ENCODE measurements around the gene MED10. TPM values are rescaled to one million over a fixed set of nuclear protein-coding genes. Genes with fewer than 3 reads are reported as not detected.
"Not testable (repeated sequence)": the region's sequence is repeated elsewhere in the genome, so short reads cannot be mapped to it uniquely, and the experiment has no call there.

MED10 gene
- polyA plus RNA-seq, 1 donor (not counting 4 experiments of a cell fraction or from before 2014, with no cell fraction given) = 38.8 TPM

- Histone ChIP-seq H3K4me1 (ENCODE audit: control insufficient read depth, extremely low read depth, insufficient read depth, low read length) (no peaks in the 10 kb centered on the region), H3K9me3 (ENCODE audit: control insufficient read depth, low read depth, low read length) (no peaks in the 10 kb centered on the region), H4K20me1 (ENCODE audit: control insufficient read depth, extremely low read depth, insufficient read depth, low read length) (no peaks in the 10 kb centered on the region), H3K4me2 (ENCODE audit: control insufficient read depth, extremely low read depth, insufficient read depth, low read depth, low read length) (no peak overlapping the region), H3K27ac (ENCODE audit: control insufficient read depth, insufficient read depth, low read length) (no peak overlapping the region), H3K4me3 (ENCODE audit: control insufficient read depth in 2 of 3, extremely low read depth in 1 of 3, insufficient read depth in 2 of 3, low read depth in 1 of 3, low read length in 3 of 3) (no peak overlapping the region), H2AFZ (ENCODE audit: control insufficient read depth, low read length) (no peak overlapping the region), H3K9me1 (ENCODE audit: control insufficient read depth, extremely low read depth, insufficient read depth, low read length) (no peaks in the 10 kb centered on the region), H3K9ac (ENCODE audit: control insufficient read depth, extremely low read depth, insufficient read depth, low read length) (no peak overlapping the region), H3K79me2 (ENCODE audit: control insufficient read depth, insufficient read depth, low read length) (no peaks in the 10 kb centered on the region), H3K36me3 (ENCODE audit: control insufficient read depth in 2 of 2, extremely low read depth in 1 of 2, insufficient read depth in 2 of 2, low read length in 2 of 2) (peaks cover 3 to 6% of the 10 kb centered on the region in 2 experiments), H3K27me3 (ENCODE audit: control insufficient read depth, extremely low read depth, insufficient read depth, low read length) (no peaks in the 10 kb centered on the region)
- FAIRE-seq = no peak
- dilution Hi-C loops (cut with MboI; ENCODE audit: extremely low pct_ligation_motif_present, low sequenced_read_pairs) = no loop called here
- TF ChIP-seq EZH2 (IDR thresholded peaks at IDR 0.05; ENCODE audit: low read length) = no peak
- no peak for TF ChIP-seq CTCF (optimal IDR thresholded peaks at IDR 0.05 in 1 of 3, IDR thresholded peaks at IDR 0.05 in 1 of 3, conservative IDR thresholded peaks at IDR 0.05 in 1 of 3; ENCODE audit: extremely low read depth in 1 of 3, insufficient read depth in 2 of 3, low read length in 3 of 3)
- no peak for DNase-seq (ENCODE audit: low read depth, low spot score)
Measured at GRCh38 chr5:6365977-6366590, 12.3 kb downstream of the MED10 start.

GRCh38 chr5:6365142-6365976, 13.0 kb downstream of the MED10 start:
- Histone ChIP-seq H4K20me1 (ENCODE audit: control insufficient read depth, extremely low read depth, insufficient read depth, low read length) (no peaks in the 10 kb centered on the region), H3K9me1 (ENCODE audit: control insufficient read depth, extremely low read depth, insufficient read depth, low read length) (no peaks in the 10 kb centered on the region), H3K9ac (ENCODE audit: control insufficient read depth, extremely low read depth, insufficient read depth, low read length) (no peak overlapping the region), H3K4me2 (ENCODE audit: control insufficient read depth, extremely low read depth, insufficient read depth, low read depth, low read length) (no peak overlapping the region), H3K4me3 (ENCODE audit: control insufficient read depth in 2 of 3, extremely low read depth in 1 of 3, insufficient read depth in 2 of 3, low read depth in 1 of 3, low read length in 3 of 3) (no peak overlapping the region), H3K4me1 (ENCODE audit: control insufficient read depth, extremely low read depth, insufficient read depth, low read length) (peaks cover 2% of the 10 kb centered on the region), H3K27ac (ENCODE audit: control insufficient read depth, insufficient read depth, low read length) (no peak overlapping the region), H3K27me3 (ENCODE audit: control insufficient read depth, extremely low read depth, insufficient read depth, low read length) (no peaks in the 10 kb centered on the region), H3K36me3 (ENCODE audit: control insufficient read depth in 2 of 2, extremely low read depth in 1 of 2, insufficient read depth in 2 of 2, low read length in 2 of 2) (peaks cover 0 to 3% of the 10 kb centered on the region in 2 experiments), H2AFZ (ENCODE audit: control insufficient read depth, low read length) (no peak overlapping the region), H3K79me2 (ENCODE audit: control insufficient read depth, insufficient read depth, low read length) (no peaks in the 10 kb centered on the region), H3K9me3 (ENCODE audit: control insufficient read depth, low read depth, low read length) (no peaks in the 10 kb centered on the region)
- DNase-seq (ENCODE audit: low read depth, low spot score) (no peak), FAIRE-seq (no peak)
- dilution Hi-C loops (cut with MboI; ENCODE audit: extremely low pct_ligation_motif_present, low sequenced_read_pairs) = no loop called here
- TF ChIP-seq EZH2 (IDR thresholded peaks at IDR 0.05; ENCODE audit: low read length) = no peak
- no peak for TF ChIP-seq CTCF (optimal IDR thresholded peaks at IDR 0.05 in 1 of 3, IDR thresholded peaks at IDR 0.05 in 1 of 3, conservative IDR thresholded peaks at IDR 0.05 in 1 of 3; ENCODE audit: extremely low read depth in 1 of 3, insufficient read depth in 2 of 3, low read length in 3 of 3)

- H3K27me3 ChIP-seq (ENCODE audit: control insufficient read depth, extremely low read depth, insufficient read depth, low read length); H3K36me3 ChIP-seq (ENCODE audit: control insufficient read depth in 2 of 2, extremely low read depth in 1 of 2, insufficient read depth in 2 of 2, low read length in 2 of 2); dilution Hi-C loops (cut with MboI; ENCODE audit: extremely low pct_ligation_motif_present, low sequenced_read_pairs): not testable (repeated sequence)
Measured at GRCh38 chr5:6363454-6364011, 14.8 kb downstream of the MED10 start.

More at GRCh38 chr5:6363454-6364011, 14.8 kb downstream of the MED10 start:
- not testable (repeated sequence) for H3K27ac ChIP-seq (ENCODE audit: control insufficient read depth, insufficient read depth, low read length); H2AFZ ChIP-seq (ENCODE audit: control insufficient read depth, low read length); H3K4me3 ChIP-seq (ENCODE audit: control insufficient read depth in 2 of 3, extremely low read depth in 1 of 3, insufficient read depth in 2 of 3, low read depth in 1 of 3, low read length in 3 of 3); H3K9me3 ChIP-seq (ENCODE audit: control insufficient read depth, low read depth, low read length); H3K4me1 ChIP-seq (ENCODE audit: control insufficient read depth, extremely low read depth, insufficient read depth, low read length); H3K79me2 ChIP-seq (ENCODE audit: control insufficient read depth, insufficient read depth, low read length); H3K9ac ChIP-seq (ENCODE audit: control insufficient read depth, extremely low read depth, insufficient read depth, low read length); DNase-seq (ENCODE audit: low read depth, low spot score); H3K4me2 ChIP-seq (ENCODE audit: control insufficient read depth, extremely low read depth, insufficient read depth, low read depth, low read length); H4K20me1 ChIP-seq (ENCODE audit: control insufficient read depth, extremely low read depth, insufficient read depth, low read length); FAIRE-seq; H3K9me1 ChIP-seq (ENCODE audit: control insufficient read depth, extremely low read depth, insufficient read depth, low read length)

Data from keratinocyte (primary cell).